GM21526 (cell line): ENCODE data around the gene RPL35A.
"Not testable (repeated sequence)": the region's sequence is repeated elsewhere in the genome, so short reads cannot be mapped to it uniquely, and the experiment has no call there.

Experiments used
- ATAC-seq: cut with Tn5 transposase; IDR thresholded peaks from one replicate; pipeline ENCODE4 v1.9.1; 2021; ENCODE audit warnings: moderate library complexity; ENCODE audit not compliant: unreplicated experiment, low FRiP score

The RPL35A gene

GRCh38 chr3:197951392-197951990, 1.5 kb downstream of the RPL35A start:
- ATAC-seq: no peak

GRCh38 chr3:197952440-197952839, 2.5 kb downstream of the RPL35A start:
- no peak for ATAC-seq

GRCh38 chr3:197953325-197953724, 3.3 kb downstream of the RPL35A start:
- no peak for ATAC-seq

GRCh38 chr3:197953881-197954280, 3.9 kb downstream of the RPL35A start:
- ATAC-seq: no peak

- no peak for ATAC-seq
These were observed 6.0 kb downstream of the RPL35A start for GRCh38 chr3:197955892-197956477.

GRCh38 chr3:197956626-197956988, 6.6 kb downstream of the RPL35A start:
- ATAC-seq: no peak

GRCh38 chr3:197957790-197958133, 7.8 kb downstream of the RPL35A start:
- ATAC-seq: no peak

GRCh38 chr3:197958346-197958745, 8.4 kb downstream of the RPL35A start:
- ATAC-seq: no peak

- not testable (repeated sequence) for ATAC-seq
These were observed 8.9 kb downstream of the RPL35A start for GRCh38 chr3:197958848-197959247.

GRCh38 chr3:197959500-197959890, 9.5 kb downstream of the RPL35A start:
- ATAC-seq: no peak

GRCh38 chr3:197959891-197960693, 10.1 kb downstream of the RPL35A start, which contains the start of gene LMLN:
LMLN (plus strand) TSS chr3:197960217; CDS start chr3:197960246, 29 bp downstream.
- peak; percentile 97 for ATAC-seq

- ATAC-seq: no peak
These were observed 10.9 kb downstream of the RPL35A start for GRCh38 chr3:197960694-197961581.

- ATAC-seq: no peak
These were observed 11.6 kb downstream of the RPL35A start for GRCh38 chr3:197961582-197961945.

- ATAC-seq: no peak
These were observed 13.1 kb downstream of the RPL35A start for GRCh38 chr3:197963019-197963637.

GRCh38 chr3:197967337-197967989, 17.5 kb downstream of the RPL35A start:
- not testable (repeated sequence) for ATAC-seq

- no peak for ATAC-seq
These were observed 20.6 kb downstream of the RPL35A start for GRCh38 chr3:197970588-197970987.

GRCh38 chr3:197974016-197974415, 24.0 kb downstream of the RPL35A start:
- no peak for ATAC-seq

GRCh38 chr3:197975311-197975710, 25.3 kb downstream of the RPL35A start:
- ATAC-seq: no peak

- ATAC-seq: no peak
These were observed 33.1 kb downstream of the RPL35A start for GRCh38 chr3:197983076-197983475.

- ATAC-seq: no peak
These were observed 39.7 kb downstream of the RPL35A start for GRCh38 chr3:197989651-197990050.
